Ectodermal cell (in vitro differentiated cells): Measurements from ENCODE around the gene COL26A1.

ENCODE experiments used
- H3K27ac ChIP-seq: 2 replicates; pipeline ENCODE4 v1.7.0; 2013; ENCODE audit warnings: mild to moderate bottlenecking, low read depth, low read length; ENCODE audit not compliant: insufficient read depth, poor library complexity, severe bottlenecking
- H3K27me3 ChIP-seq: 2 replicates; pipeline ENCODE4 v1.7.0; 2013; ENCODE audit warnings: mild to moderate bottlenecking, low read length; ENCODE audit not compliant: insufficient read depth, control insufficient read depth, poor library complexity, severe bottlenecking
- H3K36me3 ChIP-seq: one replicate; pipeline ENCODE4 v1.7.0; 2013; ENCODE audit warnings: low read length; ENCODE audit not compliant: control insufficient read depth, insufficient read depth
- H3K4me1 ChIP-seq: one replicate; pipeline ENCODE4 v1.7.0; 2013; ENCODE audit warnings: low read length; ENCODE audit not compliant: control insufficient read depth, insufficient read depth
- H3K4me3 ChIP-seq: 2 replicates; pipeline ENCODE4 v1.7.0; 2013; ENCODE audit warnings: low read depth, low read length, control low read depth; ENCODE audit not compliant: insufficient read depth
- H3K9me3 ChIP-seq: 2 replicates; pipeline ENCODE4 v1.7.0; 2013; ENCODE audit warnings: mild to moderate bottlenecking, low read length, moderate library complexity; ENCODE audit not compliant: control insufficient read depth
- WGBS, 2 experiments: methylation state at CpG; one replicate each; pipeline ENCODE4 v1.1.7; 2013; ENCODE audit warnings: missing lambda C conversion rate in 2 of 2; 5-methylcytosine and 5-hydroxymethylcytosine counted together

The COL26A1 gene

DNA sequence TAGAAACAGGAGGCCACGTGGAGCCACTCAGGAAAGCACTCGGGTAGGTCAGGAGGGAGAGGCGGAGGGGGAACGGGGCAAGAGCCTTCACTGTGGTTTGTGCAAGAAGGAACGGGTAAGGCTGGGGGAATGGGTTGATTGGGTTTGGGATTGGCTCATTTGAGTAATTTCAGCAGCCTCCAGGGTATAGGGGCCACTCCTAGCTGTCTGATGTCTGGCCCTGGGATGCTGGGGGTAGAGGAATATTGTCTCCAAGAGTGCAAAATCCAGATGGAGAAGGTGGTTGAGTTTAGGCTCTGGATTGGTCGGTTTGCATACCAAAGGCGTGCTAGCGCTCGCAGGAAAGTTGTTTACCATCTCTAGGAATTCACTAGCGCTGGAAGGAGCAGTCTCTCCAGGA is 219.2 kb downstream of the COL26A1 start:
- 88% methylated on average over 10 of the region's 10 CpGs for WGBS, 2 experiments
- Histone ChIP-seq H3K27ac (no peak overlapping the region), H3K27me3 (no peaks in the 10 kb centered on the region), H3K36me3 (no peaks in the 10 kb centered on the region), H3K9me3 (no peaks in the 10 kb centered on the region), H3K4me3 (no peak overlapping the region), H3K4me1 (no peaks in the 10 kb centered on the region)

- no peak overlapping the region for H3K4me3 ChIP-seq
- no peaks in the 10 kb centered on the region for H3K36me3 ChIP-seq
- 93 to 94% methylated on average over 3 of the region's 3 CpGs for WGBS, 2 experiments
- no peak overlapping the region for H3K27ac ChIP-seq
- H3K4me1 ChIP-seq: no peaks in the 10 kb centered on the region
- H3K27me3 ChIP-seq: no peaks in the 10 kb centered on the region
- no peaks in the 10 kb centered on the region for H3K9me3 ChIP-seq
Measured at GRCh38 chr7:101582971-101583370, 220.3 kb downstream of the COL26A1 start.

- 89 to 90% methylated on average over 18 of the region's 18 CpGs for WGBS, 2 experiments
- Histone ChIP-seq H3K9me3 (no peaks in the 10 kb centered on the region), H3K4me3 (no peak overlapping the region), H3K4me1 (no peaks in the 10 kb centered on the region), H3K36me3 (no peaks in the 10 kb centered on the region), H3K27me3 (no peaks in the 10 kb centered on the region), H3K27ac (no peak overlapping the region)
Measured at GRCh38 chr7:101586078-101586905, 223.6 kb downstream of the COL26A1 start.

DNA sequence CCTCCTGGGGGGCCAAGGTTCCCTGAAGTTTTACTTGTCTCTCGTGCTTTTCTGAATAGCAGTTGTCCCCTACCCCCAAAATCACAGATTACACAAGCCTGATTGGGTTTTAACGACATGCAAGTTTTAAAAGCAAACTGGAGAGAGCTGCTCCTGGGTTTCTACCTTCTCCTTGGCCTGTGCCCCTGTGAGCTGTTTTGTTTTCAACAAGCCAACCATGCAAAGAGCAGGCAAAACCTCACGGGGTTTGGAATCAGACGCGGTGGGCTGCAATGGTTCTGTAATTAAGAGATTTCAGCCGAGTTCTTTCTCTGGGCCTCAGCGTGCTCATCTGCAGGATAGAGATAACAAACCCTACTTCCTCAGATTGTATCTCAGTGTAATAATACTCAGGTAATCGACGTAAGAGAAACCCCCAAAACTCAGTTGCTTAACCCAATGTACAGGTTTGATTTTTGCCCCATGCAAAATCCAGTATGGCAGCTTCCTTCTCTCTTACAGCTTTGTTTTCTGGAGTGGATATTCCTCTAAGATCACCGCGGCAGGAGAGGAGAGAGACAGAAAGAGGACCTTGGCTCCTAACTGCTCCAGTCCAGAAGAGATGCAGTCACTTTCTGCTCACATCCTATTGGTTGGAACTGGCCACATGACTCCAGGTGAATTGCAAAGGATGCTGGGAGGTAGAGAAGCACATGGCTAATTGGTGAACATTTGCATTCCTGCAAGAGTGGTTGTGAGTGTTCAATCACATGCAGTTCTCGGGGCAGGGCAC is 224.4 kb downstream of the COL26A1 start:
- no peaks in the 10 kb centered on the region for H3K9me3 ChIP-seq
- no peaks in the 10 kb centered on the region for H3K27me3 ChIP-seq
- WGBS, 2 experiments: 85 to 86% methylated on average over 12 of the region's 12 CpGs
- H3K4me1 ChIP-seq: no peaks in the 10 kb centered on the region
- no peak overlapping the region for H3K27ac ChIP-seq
- no peaks in the 10 kb centered on the region for H3K36me3 ChIP-seq
- H3K4me3 ChIP-seq: no peak overlapping the region

- no peaks in the 10 kb centered on the region for H3K9me3 ChIP-seq
- no peaks in the 10 kb centered on the region for H3K27me3 ChIP-seq
- H3K4me3 ChIP-seq: no peak overlapping the region
- H3K36me3 ChIP-seq: no peaks in the 10 kb centered on the region
- 92 to 96% methylated on average over 9 of the region's 9 CpGs for WGBS, 2 experiments
- H3K27ac ChIP-seq: no peak overlapping the region
- no peaks in the 10 kb centered on the region for H3K4me1 ChIP-seq
Measured at GRCh38 chr7:101588131-101588935, 225.7 kb downstream of the COL26A1 start.

GRCh38 chr7:101589052-101589451 is 226.4 kb downstream of the COL26A1 start:
- no peaks in the 10 kb centered on the region for H3K9me3 ChIP-seq
- no peaks in the 10 kb centered on the region for H3K4me1 ChIP-seq
- WGBS, 2 experiments: 88 to 92% methylated on average over 5 of the region's 5 CpGs
- H3K27me3 ChIP-seq: no peaks in the 10 kb centered on the region
- H3K4me3 ChIP-seq: no peak overlapping the region
- no peak overlapping the region for H3K27ac ChIP-seq
- H3K36me3 ChIP-seq: no peaks in the 10 kb centered on the region

DNA sequence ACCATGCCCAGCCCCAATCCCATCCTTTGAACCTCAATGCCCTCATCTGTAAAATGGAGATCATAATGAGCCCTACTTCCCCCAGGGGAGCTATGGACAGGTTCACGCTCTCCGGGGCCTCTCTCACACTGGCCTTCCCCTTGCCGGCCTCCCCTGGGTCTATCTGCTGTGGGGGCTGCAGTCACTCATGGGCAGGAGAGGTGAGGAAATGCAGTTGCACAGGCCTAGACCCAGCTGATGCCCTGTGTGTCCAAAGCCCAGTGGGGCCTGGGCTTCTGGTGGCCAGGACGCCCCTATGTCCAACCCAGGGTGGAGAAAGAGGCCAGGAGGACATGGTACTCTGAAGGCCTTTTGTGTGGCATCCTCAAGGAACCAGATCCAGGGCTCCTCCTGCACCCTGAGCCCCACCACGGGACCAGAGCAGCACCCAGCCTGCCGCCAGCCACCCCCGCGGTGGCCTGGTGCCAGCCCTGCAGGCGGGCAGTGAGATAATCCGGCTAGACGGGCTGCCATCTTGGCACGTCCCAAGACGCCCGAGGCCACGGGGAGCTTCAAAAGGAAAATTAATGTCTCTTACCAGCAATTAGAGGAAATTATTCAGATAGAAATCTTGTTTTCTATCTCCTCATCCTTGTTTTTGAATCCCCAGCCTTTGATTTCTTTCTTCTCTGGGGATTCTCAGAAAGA is 227.4 kb downstream of the COL26A1 start:
- Histone ChIP-seq H3K27me3 (no peaks in the 10 kb centered on the region), H3K4me1 (no peaks in the 10 kb centered on the region), H3K4me3 (no peak overlapping the region), H3K9me3 (no peaks in the 10 kb centered on the region), H3K27ac (no peak overlapping the region), H3K36me3 (no peaks in the 10 kb centered on the region)
- WGBS, 2 experiments: 87 to 90% methylated on average over 15 of the region's 15 CpGs

- WGBS, 2 experiments: 92% methylated on average over 18 of the region's 18 CpGs
- H3K27me3 ChIP-seq: no peaks in the 10 kb centered on the region
Measured at GRCh38 chr7:101590663-101591435, 228.2 kb downstream of the COL26A1 start.

GRCh38 chr7:101591504-101591903 is 228.8 kb downstream of the COL26A1 start:
- H3K36me3 ChIP-seq: no peaks in the 10 kb centered on the region
- WGBS, 2 experiments: 93 to 94% methylated on average over 2 of the region's 2 CpGs

More at GRCh38 chr7:101590663-101591435, 228.2 kb downstream of the COL26A1 start:
- Histone ChIP-seq H3K27ac (no peak overlapping the region), H3K36me3 (no peaks in the 10 kb centered on the region), H3K9me3 (no peaks in the 10 kb centered on the region), H3K4me3 (no peak overlapping the region), H3K4me1 (no peaks in the 10 kb centered on the region)

More at GRCh38 chr7:101591504-101591903, 228.8 kb downstream of the COL26A1 start:
- Histone ChIP-seq H3K9me3 (no peaks in the 10 kb centered on the region), H3K27me3 (no peaks in the 10 kb centered on the region), H3K27ac (no peak overlapping the region), H3K4me1 (no peaks in the 10 kb centered on the region), H3K4me3 (no peak overlapping the region)
